Left cardiac atrium (tissue), 4 donors: Measurements from ENCODE around the gene CHMP6. TPM values are rescaled to one million over a fixed set of nuclear protein-coding genes. Genes with fewer than 3 reads are reported as not detected.
"Not testable (repeated sequence)": the region's sequence is repeated elsewhere in the genome, so short reads cannot be mapped to it uniquely, and the experiment has no call there.

Experiments used
- ATAC-seq, 2 donors: fragments of 200-7000 bp; cut with Tn5 transposase; one replicate each; pipeline ENCODE4 v1.9.1; 2020; ENCODE audit warnings: mild to moderate bottlenecking in 2 of 2, moderate library complexity in 2 of 2
- DNase-seq: peaks from one replicate; pipeline ENCODE4 v3.0.0-alpha.2; 2020
- intact Hi-C, 2 donors: fragments of 100-400 bp; cut with DNase I; formaldehyde crosslinking; loops; one replicate each; pipeline versions ENCODE4 v1.14.1 to v1.15.1; 2022 to 2023
- total RNA-seq, 2 donors: library from RNA; stranded (reverse); fragmentation: NEBNext Ultra II Directional; extraction: Animal tissue kit (Norgen Biotek cat#: 25700); gene quantifications; one replicate each; pipeline ENCODE4 v1.2.1, GENCODE V29; 2021
- donor health status: DM: no; HTN: yes; CAD: no.
- donor health status: DM: no; HTN: yes; CAD: no; lungs with severe emphysema.
- donor health status: DM: yes; HTN: yes; CAD: no.
- donor health status: Dilated cardiomyopathy.

CHMP6 gene
- total RNA-seq, 2 donors from 2014 or later, result 17.4 to 19.1 TPM

DNA sequence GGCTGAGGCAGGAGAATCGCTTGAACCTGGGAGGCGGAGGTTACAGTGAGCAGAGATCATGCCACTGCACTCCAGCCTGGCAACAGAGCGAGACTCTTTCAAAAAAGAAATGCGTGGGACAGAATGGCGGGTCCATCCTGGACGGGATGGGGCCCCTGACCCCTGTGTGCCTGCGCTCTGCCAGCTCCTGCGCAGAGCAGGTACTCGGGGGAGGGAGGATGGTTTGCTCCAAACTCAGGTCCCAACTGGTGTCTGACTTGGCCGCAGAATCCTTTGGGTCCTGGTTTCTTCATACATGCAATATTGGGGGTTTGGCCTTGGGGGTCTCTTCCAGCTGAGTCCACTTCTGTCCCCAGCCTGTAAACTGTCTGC is 10.4 kb downstream of the CHMP6 start:
- no peak for ATAC-seq
- intact Hi-C loops, result no loop called here

DNA sequence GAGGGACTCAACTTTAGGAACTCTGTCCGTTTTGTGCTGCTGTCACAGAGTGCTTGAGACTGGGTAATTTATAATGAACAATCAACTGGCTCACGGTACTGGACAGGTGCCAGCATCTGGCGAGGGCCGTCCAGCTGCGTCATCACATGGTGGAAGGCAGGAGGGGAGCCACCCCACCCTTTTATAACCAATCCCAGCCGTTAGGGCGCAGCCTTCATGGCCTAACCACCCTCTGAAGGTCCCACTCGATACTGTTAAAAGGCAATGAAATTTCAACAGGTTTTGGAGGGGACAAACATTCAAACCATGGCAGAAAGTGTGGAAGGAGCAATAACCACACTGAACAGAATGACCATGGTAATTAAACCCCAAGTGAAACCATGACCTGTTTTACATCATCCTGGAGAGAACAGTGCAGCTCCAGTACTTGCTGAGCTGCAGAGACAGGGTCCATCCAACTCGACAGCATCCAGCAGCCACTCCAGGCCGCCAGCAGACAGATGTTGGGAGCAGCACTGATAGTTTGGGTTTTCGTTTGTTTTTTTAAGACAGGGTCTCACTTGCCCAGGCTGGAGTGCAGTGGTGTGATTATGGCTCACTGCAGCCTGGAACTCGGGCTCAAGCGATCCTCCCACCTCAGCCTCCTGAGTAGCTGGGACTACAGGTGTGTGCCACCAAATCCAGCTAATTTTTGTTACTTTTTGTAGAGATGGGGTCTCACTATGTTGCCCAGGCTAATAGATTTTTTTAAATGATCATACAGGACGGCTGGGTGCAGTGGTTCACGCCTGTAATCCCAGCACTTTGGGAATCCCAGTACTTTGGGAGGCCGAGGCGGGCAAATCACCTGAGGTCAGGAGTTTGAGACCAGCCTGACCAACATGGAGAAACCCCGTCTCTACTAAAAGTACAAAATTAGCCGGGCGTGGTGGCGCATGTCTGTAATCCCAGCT is 11.0 kb downstream of the CHMP6 start:
- peak; percentile 12 to 49 for ATAC-seq
- DNase-seq, result peak; percentile 82
- intact Hi-C loops, result no loop called here

More for the DNA sequence above, 10.4 kb downstream of the CHMP6 start:
- DNase-seq, result no peak

DNA sequence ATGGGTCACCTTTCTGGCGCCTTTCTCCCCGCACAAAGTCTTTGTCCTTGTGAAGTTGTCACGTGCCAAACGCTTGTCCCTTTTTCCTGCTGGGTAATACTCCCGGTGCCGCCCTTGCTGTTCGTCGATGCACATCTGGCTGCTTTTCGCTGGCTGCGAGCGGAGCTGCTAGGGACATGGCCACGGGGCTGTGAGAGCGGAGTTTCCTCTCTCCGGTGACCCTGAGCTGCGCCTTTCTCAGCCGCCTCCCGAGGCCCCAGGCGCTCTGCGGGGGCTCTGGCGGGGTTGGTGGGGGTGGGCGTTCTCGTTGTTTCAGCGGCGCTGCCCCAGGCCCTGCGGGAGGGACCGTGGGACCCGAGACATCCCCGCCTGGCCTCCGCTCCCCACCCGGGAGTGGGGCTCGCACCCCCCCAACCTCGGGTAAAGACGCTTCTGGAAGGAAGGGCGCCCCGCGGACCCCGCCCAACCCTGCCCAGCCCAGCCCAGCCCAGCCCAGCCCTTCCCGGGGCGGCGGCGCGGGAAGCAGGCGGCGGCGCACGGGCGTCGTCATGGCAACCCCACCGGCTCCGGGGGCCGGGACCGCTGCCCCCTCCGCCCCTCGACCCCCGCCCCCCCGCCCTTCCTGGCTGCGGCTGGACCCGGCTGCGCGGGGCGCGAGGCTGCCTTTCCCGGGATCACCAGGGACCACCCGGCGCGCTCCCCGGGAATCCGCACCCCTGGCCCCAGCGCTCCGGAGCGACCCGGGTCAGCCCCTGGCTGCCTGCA is 12.3 kb downstream of the CHMP6 start:
- intact Hi-C loops, result no loop called here
- ATAC-seq (peak; percentile 9 to 13), DNase-seq (no peak)

DNA sequence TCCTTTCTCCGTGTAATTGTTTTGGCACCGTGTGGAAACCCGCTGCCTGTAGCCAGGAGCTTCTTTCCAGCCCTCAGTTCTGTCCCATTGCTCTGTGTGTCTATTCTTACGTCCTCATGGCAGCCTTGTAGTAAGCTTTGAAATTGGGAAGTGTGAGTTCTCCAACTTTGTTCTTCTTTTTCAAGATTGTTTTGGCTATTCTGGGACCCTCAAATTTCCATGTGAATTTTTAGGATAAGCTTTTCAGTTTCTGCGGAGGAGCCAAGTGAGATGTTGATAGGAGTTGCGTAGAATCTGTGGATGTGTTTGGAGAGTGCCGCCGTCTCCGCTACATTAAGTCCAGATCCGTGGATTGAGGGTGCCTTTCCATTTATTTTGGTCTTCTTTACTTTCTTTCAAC is 15.2 kb downstream of the CHMP6 start:
- DNase-seq (no peak), ATAC-seq (no peak)
- intact Hi-C loops, result no loop called here

DNA sequence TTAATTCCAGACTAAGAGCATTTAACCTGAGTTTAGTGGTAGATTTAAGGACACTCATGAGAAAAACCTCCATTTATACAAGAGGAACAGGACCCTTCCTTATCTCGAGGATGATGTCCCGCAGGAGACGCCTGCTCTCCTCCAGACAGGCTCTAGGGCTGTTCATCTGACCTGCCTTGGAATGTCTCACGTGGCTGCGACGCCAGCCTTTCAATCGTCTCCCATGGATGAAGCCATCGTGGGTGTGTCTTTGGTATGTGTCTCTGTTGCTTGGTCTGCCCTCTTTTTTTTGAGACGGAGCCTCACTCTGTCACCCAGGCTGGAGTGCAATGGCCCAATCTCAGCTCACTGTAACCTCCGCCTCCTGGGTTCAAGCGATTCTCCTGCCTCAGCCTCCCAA is 16.5 kb downstream of the CHMP6 start:
- intact Hi-C loops, result no loop called here
- ATAC-seq (no peak), DNase-seq (no peak)

DNA sequence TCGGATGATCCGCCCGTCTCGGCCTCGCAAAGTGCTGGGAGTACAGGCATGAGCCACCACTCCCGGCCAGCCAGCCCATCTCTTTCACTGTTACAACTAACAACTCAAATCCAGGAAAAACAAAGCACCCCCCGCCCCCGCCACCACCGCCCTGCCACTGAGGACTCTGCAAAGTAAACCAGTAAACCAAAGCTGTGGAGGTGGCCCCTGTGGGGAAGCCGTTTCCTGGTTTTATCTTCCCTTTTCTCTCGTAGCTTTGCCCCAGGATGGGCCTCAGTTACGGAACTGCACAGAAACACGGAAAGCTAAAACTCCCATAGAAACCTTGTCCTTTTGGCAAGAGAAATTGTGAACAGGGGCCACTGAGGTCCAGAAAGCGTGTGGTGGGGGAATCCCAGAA is 17.5 kb downstream of the CHMP6 start:
- no peak for DNase-seq
- no peak for ATAC-seq
- intact Hi-C loops, result no loop called here

DNA sequence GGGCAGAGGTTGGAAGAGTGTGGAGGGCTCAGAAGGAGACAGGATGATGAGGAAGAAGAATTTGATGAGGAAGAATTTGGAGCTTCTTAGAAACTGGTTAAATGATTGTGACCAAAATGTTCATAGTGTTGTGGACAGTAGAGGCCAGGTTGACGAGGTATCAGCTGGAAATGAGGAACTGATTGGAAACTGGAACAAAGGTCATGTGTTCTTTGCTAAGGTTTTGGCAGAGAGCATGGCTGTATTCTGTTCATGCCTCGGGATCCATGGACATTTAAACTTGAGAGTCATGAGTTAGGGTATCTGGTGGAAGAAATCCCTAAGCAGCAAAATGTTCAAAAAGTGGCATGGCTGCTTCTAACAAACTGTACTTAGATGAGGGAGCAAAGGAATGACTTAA is 19.3 kb downstream of the CHMP6 start:
- intact Hi-C loops, result no loop called here
- no peak for DNase-seq
- no peak for ATAC-seq

DNA sequence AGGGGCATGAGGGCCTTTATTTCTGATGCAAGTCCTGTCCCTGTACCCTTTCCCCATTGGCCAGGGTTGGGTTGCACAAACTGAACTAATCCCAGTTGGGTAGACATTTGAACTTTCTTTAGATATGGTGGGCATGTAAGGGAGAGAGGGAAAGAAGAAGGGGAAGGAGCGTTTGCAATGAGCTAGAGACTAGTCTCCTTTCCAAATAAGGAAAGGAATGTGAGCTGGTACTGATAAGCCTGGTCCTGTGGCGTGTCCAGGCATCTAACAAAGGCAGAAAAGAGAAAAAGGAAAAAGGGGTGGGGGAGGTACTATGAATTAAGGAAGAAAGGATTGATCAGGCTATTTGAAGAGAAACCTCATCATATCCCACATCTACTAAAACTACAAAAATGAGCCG is 20.3 kb downstream of the CHMP6 start:
- ATAC-seq (no peak), DNase-seq (no peak)
- intact Hi-C loops, result no loop called here

DNA sequence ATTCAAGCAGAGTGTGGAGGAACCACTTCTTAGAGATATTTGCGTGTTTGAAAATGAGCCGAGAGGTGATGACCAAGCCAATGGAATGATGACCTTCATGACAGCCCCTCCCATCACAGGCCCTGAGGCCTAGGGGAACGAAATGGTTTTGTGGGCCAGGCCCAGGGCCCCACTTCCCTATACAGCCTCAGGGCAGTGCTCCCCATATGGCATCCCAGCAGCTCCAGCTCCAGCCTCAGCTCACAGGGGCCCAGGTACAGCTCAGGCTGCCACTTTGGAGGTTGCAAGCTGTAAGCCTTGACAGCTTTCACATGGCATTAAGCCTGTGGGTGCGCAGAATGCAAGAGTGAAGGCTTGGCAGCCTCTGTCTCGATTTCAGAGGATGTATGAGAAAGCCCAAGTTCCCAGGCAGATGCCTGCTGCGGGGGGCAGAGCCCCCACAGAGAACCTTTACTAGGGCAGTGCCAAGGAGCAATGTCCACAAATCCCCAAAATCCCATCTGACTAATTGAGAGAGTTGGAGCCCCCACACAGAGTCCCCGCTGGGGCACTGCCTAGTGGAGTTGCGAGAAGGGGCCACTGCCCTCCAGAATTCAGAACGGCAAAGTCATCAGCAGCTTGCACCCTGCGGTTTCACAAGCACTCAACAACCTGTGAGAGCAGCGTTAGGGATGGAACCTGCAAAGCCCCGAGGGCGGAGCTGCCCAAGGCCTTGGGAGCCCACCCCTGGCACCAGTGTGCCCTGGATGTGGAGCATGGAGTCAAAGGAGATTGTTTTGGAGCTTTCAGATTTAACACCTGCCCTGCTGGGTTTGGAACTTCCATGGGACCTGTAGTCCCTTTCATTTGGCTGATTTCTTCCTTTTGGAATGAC is 21.2 kb downstream of the CHMP6 start:
- DNase-seq, result no peak
- no peak for ATAC-seq
- intact Hi-C loops, result no loop called here

DNA sequence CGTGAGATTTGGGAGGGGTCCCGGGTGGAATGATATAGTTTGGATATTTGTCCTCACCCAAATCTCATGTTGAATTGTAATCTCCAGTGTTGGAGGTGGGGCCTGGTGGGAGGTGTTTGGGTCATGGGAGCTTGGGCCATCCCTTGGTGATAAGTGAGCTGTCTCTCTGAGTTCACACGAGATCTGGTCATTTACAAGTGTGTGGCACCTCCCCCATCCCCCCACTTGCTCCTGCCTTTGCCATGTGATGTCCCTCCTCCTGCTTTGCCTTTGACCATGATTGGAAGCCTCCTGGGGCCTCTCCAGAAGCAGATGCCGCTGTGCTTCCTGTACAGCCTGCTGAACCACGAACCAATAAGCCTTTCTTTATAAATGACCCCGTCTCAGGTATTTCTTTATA is 22.0 kb downstream of the CHMP6 start:
- intact Hi-C loops, result no loop called here
- DNase-seq, result no peak
- no peak for ATAC-seq

DNA sequence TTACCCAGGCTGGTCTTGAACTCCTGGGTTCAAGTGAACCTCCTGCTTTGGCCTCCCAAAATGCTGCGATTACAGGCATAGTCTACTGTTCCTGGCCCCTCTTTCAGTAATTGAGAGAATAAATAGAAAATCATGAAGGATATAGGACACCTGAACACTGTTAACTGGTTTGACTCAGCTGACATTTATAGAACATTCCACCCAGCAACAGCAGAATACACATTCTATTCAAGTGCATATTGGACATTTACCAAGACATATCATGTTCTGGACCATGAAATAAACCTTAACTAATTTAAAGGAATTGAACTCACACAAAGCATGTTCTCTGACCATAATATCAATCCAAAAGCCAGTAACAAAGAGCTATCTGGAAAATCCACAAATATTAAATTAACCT is 23.5 kb downstream of the CHMP6 start:
- ATAC-seq (no peak), DNase-seq (no peak)
- intact Hi-C loops, result no loop called here

DNA sequence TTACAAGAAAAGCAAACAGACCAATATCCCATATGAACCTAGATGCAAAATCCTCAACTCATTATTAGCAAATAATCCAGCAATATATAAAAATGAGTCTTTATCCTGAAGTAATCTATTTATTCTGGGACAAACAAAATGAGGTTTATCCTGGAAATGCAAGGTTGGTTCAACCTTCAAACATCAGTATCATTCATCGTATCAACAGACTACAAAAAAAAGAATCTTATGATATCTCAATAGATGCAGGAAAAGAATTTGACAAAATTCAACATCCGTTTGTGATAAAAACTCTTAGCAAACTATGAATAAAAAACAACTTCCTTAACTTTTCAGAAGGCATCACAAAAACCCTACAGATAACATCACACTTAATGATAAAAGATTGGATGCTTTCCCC is 24.9 kb downstream of the CHMP6 start:
- no peak for ATAC-seq
- intact Hi-C loops, result no loop called here
- no peak for DNase-seq

DNA sequence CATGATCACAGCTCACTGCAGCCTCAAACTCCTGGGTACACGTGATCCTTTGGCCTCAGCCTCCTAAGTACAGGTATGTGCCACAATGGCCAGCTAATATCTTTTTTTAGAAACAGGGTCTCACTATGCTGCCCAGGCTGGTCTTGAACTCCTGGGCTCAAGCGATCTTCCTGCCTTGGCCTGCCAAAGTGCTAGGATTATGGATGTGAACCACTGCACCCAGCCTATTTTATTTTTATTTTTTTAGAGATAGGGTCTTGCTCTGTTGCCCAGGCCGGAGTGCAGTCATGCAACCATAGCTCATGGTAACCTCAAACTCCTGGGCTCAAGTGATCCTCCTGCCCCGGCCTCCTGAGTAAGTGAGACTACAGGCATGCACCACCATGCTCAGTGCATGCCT is 25.7 kb downstream of the CHMP6 start:
- ATAC-seq, intact Hi-C loops, DNase-seq: not testable (repeated sequence)

DNA sequence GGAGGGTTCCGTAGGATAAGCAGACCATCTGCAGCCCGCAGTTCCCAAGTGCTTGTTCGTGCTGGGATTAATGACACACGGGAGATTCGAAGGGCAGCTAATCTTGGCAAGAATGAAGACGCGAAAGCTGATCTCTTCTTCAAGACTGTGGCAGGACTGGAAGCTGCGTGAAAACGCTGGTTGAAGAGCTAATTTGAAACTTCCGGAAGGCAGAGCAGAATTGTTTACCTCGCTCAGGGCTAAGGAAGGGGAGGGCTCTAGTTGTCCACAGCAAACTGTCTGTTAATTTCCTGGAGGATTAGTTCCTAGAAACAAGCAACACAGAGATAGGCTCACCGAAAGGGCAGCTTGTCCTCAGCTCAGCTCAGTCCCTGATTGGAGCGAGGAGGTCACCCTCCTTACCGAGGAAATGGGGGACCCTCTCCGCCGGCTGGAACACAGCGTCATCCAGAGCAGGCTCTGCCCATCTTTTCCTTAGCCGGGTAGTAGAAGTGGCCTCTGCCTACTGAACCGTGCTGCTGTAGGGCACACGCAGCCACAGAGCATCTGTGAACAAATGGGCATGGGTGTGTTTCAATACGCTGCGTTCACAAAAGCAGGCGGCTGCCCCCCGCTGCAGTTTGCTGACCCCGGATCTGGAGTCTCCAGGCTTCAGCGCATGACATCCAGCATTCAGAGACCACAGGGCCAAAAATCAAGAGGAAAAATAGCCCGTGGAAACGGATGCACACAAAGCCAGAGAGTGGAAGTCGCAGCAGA is 26.6 kb downstream of the CHMP6 start:
- DNase-seq, result no peak
- intact Hi-C loops, result no loop called here
- peak; percentile 39 for ATAC-seq

DNA sequence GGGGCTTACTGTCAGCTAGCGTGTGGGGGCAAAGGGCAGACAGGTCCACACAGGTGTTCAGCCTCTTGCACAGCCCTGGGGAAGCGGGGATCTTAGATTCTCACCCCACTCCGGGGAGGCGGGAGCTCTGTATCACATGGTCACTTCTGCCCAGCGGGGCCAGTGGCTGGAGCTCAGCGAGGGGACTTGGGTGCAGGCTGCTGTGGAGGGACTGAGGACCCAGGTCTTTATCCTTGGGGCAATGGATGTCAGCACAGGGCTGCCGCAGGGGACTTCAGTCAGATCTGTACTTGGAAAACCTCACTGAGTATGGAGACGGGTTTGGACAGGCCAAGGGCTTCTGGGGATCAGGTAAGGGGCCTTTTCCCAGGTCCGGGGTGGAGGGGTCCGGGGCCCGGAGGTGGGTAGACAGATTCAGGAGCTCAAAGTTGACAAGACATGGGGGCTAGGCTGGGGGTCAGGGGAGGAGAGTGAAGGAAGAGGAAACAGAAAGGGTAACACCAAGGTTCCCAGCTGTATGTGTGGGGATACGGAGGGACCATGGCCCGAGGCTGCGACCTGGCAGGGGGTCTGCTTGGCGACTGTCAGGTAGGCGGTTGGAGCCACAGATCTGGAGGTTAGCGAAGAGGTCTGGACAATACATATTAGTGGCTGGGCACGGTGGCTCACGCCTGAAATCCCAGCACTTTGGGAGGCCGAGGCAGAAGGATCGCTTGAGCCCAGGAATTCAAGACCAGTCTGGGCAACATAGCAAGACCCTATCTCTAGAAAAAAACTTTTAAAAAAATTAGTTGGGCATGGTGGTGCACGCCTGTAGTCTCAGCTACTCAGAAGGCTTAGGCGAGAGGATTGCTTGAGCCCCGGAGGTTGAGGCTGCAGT is 28.2 kb downstream of the CHMP6 start:
- no peak for ATAC-seq
- intact Hi-C loops, result no loop called here
- no peak for DNase-seq

DNA sequence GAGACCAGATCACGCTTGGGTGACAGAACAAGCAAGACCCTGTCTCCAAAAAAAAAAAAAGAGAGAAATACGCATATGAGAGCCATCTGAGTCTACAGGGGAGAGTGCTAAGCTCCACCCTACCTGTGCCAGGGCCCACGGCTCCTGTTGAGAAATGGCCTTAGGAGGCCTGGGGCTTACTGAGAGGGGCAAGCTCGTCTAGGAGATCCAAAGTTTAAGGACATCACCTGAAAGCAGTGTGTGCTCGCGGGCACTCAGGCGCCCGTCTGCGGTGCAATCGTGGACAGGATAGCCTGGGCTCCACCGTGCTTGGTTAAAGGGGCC is 28.8 kb downstream of the CHMP6 start:
- intact Hi-C loops, result no loop called here
- DNase-seq (no peak), ATAC-seq (no peak)

DNA sequence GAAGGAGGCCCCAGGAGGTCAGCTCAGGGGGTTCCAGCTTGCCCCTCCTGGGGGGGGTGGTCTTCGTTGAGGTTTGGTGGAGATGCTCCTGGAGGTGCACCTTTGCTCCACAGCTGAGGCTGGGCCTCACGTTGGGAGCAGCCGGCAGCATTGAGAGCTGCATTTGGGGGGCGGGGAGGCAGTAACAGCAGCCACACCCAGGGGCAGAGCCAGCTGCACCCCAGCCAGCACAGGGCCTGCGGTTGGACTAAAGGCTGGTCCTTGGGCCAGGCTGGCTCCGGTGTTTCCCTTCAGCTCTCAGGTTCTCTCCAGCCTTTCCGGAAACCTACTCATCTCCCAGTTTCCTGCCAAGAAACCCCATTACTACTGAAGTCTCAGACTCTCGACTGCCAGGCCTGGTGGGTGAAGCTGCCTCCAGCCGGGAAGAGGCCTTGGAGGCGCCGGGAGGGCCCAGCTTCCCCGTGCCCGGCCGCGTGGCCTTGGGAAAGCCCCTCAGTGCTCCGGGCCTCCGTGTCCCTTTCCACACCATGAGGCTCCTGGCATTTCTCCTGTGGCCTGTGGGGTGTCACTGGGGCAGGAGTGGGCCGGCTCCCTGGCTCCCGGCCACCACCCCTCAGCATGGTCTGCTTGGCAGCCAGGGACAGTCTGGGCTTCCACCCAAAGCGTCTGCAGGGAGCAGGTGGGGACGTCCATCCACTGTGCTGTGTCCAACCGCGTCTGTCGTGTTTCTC is 29.3 kb downstream of the CHMP6 start:
- peak; percentile 70 for DNase-seq
- intact Hi-C loops, result no loop called here
- ATAC-seq, result peak; percentile 77 to 85
